ENCODE results near the gene INPP5D. TPM values are rescaled to one million over a fixed set of nuclear protein-coding genes. Genes with fewer than 3 reads are reported as not detected.
"Not testable (repeated sequence)": the region's sequence is repeated elsewhere in the genome, so short reads cannot be mapped to it uniquely, and the experiment has no call there.

The INPP5D gene
- total and polyA plus RNA-seq, 4 donors, result 11.4 to 22.6 (median 17.4) TPM

GRCh38 chr2:233189025-233189424 lies 128.9 kb downstream of the INPP5D start:
- Histone ChIP-seq H3K27me3 (ENCODE audit: control insufficient read depth, insufficient read depth, low read length) (no peaks in the 10 kb centered on the region), H3K4me3 (ENCODE audit: low read depth, low read length) (no peak overlapping the region), H3K4me1 (ENCODE audit: control insufficient read depth, insufficient read depth, low read length) (no peaks in the 10 kb centered on the region), H3K27ac (ENCODE audit: low read depth, low read length) (no peak overlapping the region), H3K9me3 (ENCODE audit: control insufficient read depth, insufficient read depth, low read length) (no peaks in the 10 kb centered on the region), H3K36me3 (ENCODE audit: control insufficient read depth, insufficient read depth, low read length) (peaks cover 3% of the 10 kb centered on the region)
- 74% methylated on average over 8 of the region's 8 CpGs for WGBS (ENCODE audit: insufficient coverage)
- no peak for DNase-seq (ENCODE audit: low read depth in 4 of 6, low spot score in 6 of 6)

GRCh38 chr2:233191016-233191415 lies 130.9 kb downstream of the INPP5D start:
- WGBS (ENCODE audit: insufficient coverage), result 100% methylated on average over 1 of the region's 2 CpGs
- not testable (repeated sequence) for H3K4me1 ChIP-seq (ENCODE audit: control insufficient read depth, insufficient read depth, low read length); H3K4me3 ChIP-seq (ENCODE audit: low read depth, low read length); H3K9me3 ChIP-seq (ENCODE audit: control insufficient read depth, insufficient read depth, low read length); H3K27ac ChIP-seq (ENCODE audit: low read depth, low read length); H3K36me3 ChIP-seq (ENCODE audit: control insufficient read depth, insufficient read depth, low read length); DNase-seq (ENCODE audit: low read depth in 4 of 6, low spot score in 6 of 6); H3K27me3 ChIP-seq (ENCODE audit: control insufficient read depth, insufficient read depth, low read length)

- H3K9me3 ChIP-seq (ENCODE audit: control insufficient read depth, insufficient read depth, low read length), result no peaks in the 10 kb centered on the region
- no peak overlapping the region for H3K4me3 ChIP-seq (ENCODE audit: low read depth, low read length)
- 76% methylated on average over 11 of the region's 11 CpGs for WGBS (ENCODE audit: insufficient coverage)
- H3K27ac ChIP-seq (ENCODE audit: low read depth, low read length), result no peak overlapping the region
- DNase-seq (ENCODE audit: low read depth in 4 of 6, low spot score in 6 of 6), result no peak
- H3K4me1 ChIP-seq (ENCODE audit: control insufficient read depth, insufficient read depth, low read length), result no peaks in the 10 kb centered on the region
- peaks cover 3% of the 10 kb centered on the region for H3K36me3 ChIP-seq (ENCODE audit: control insufficient read depth, insufficient read depth, low read length)
- no peaks in the 10 kb centered on the region for H3K27me3 ChIP-seq (ENCODE audit: control insufficient read depth, insufficient read depth, low read length)
Observed at GRCh38 chr2:233193738-233194137, 133.6 kb downstream of the INPP5D start.

GRCh38 chr2:233195027-233195426 lies 134.9 kb downstream of the INPP5D start:
- Histone ChIP-seq H3K27ac (ENCODE audit: low read depth, low read length) (no peak overlapping the region), H3K9me3 (ENCODE audit: control insufficient read depth, insufficient read depth, low read length) (no peaks in the 10 kb centered on the region), H3K27me3 (ENCODE audit: control insufficient read depth, insufficient read depth, low read length) (no peaks in the 10 kb centered on the region), H3K36me3 (ENCODE audit: control insufficient read depth, insufficient read depth, low read length) (no peaks in the 10 kb centered on the region), H3K4me3 (ENCODE audit: low read depth, low read length) (no peak overlapping the region), H3K4me1 (ENCODE audit: control insufficient read depth, insufficient read depth, low read length) (no peaks in the 10 kb centered on the region)
- WGBS (ENCODE audit: insufficient coverage), result 85% methylated on average over 4 of the region's 5 CpGs
- DNase-seq (ENCODE audit: low read depth in 4 of 6, low spot score in 6 of 6), result no peak

- H3K27me3 ChIP-seq (ENCODE audit: control insufficient read depth, insufficient read depth, low read length), result no peaks in the 10 kb centered on the region
- no peak for DNase-seq (ENCODE audit: low read depth in 4 of 6, low spot score in 6 of 6)
- H3K4me1 ChIP-seq (ENCODE audit: control insufficient read depth, insufficient read depth, low read length), result peaks cover 5% of the 10 kb centered on the region
- H3K27ac ChIP-seq (ENCODE audit: low read depth, low read length), result no peak overlapping the region
- WGBS (ENCODE audit: insufficient coverage), result 81% methylated on average over 6 of the region's 6 CpGs
- H3K4me3 ChIP-seq (ENCODE audit: low read depth, low read length), result no peak overlapping the region
- H3K36me3 ChIP-seq (ENCODE audit: control insufficient read depth, insufficient read depth, low read length), result no peaks in the 10 kb centered on the region
- H3K9me3 ChIP-seq (ENCODE audit: control insufficient read depth, insufficient read depth, low read length), result no peaks in the 10 kb centered on the region
Observed at GRCh38 chr2:233197022-233197421, 136.9 kb downstream of the INPP5D start.

- Histone ChIP-seq H3K27me3 (ENCODE audit: control insufficient read depth, insufficient read depth, low read length) (no peaks in the 10 kb centered on the region), H3K36me3 (ENCODE audit: control insufficient read depth, insufficient read depth, low read length) (no peaks in the 10 kb centered on the region), H3K4me1 (ENCODE audit: control insufficient read depth, insufficient read depth, low read length) (peaks cover 5% of the 10 kb centered on the region), H3K9me3 (ENCODE audit: control insufficient read depth, insufficient read depth, low read length) (no peaks in the 10 kb centered on the region), H3K4me3 (ENCODE audit: low read depth, low read length) (no peak overlapping the region), H3K27ac (ENCODE audit: low read depth, low read length) (no peak overlapping the region)
- DNase-seq (ENCODE audit: low read depth in 4 of 6, low spot score in 6 of 6), result no peak
- 80% methylated on average over 8 of the region's 12 CpGs for WGBS (ENCODE audit: insufficient coverage)
Observed at GRCh38 chr2:233198026-233198425, 137.9 kb downstream of the INPP5D start.

- peaks cover 5% of the 10 kb centered on the region for H3K4me1 ChIP-seq (ENCODE audit: control insufficient read depth, insufficient read depth, low read length)
- WGBS (ENCODE audit: insufficient coverage), result 90% methylated on average over 8 of the region's 10 CpGs
- H3K9me3 ChIP-seq (ENCODE audit: control insufficient read depth, insufficient read depth, low read length), result peaks cover 3% of the 10 kb centered on the region
- H3K4me3 ChIP-seq (ENCODE audit: low read depth, low read length), result no peak overlapping the region
- no peaks in the 10 kb centered on the region for H3K27me3 ChIP-seq (ENCODE audit: control insufficient read depth, insufficient read depth, low read length)
- H3K36me3 ChIP-seq (ENCODE audit: control insufficient read depth, insufficient read depth, low read length), result peaks cover 4% of the 10 kb centered on the region
- no peak overlapping the region for H3K27ac ChIP-seq (ENCODE audit: low read depth, low read length)
- DNase-seq (ENCODE audit: low read depth in 4 of 6, low spot score in 6 of 6), result no peak
Observed at GRCh38 chr2:233199870-233200269, 139.7 kb downstream of the INPP5D start.

GRCh38 chr2:233200790-233201189 lies 140.6 kb downstream of the INPP5D start:
- not testable (repeated sequence) for H3K9me3 ChIP-seq (ENCODE audit: control insufficient read depth, insufficient read depth, low read length); H3K27me3 ChIP-seq (ENCODE audit: control insufficient read depth, insufficient read depth, low read length); H3K4me1 ChIP-seq (ENCODE audit: control insufficient read depth, insufficient read depth, low read length); H3K36me3 ChIP-seq (ENCODE audit: control insufficient read depth, insufficient read depth, low read length); DNase-seq (ENCODE audit: low read depth in 4 of 6, low spot score in 6 of 6); H3K4me3 ChIP-seq (ENCODE audit: low read depth, low read length); H3K27ac ChIP-seq (ENCODE audit: low read depth, low read length)
- 100% methylated on average over 5 of the region's 5 CpGs for WGBS (ENCODE audit: insufficient coverage)

GRCh38 chr2:233201258-233202013 lies 141.3 kb downstream of the INPP5D start:
- no peak overlapping the region for H3K27ac ChIP-seq (ENCODE audit: low read depth, low read length)
- peaks cover 4% of the 10 kb centered on the region for H3K36me3 ChIP-seq (ENCODE audit: control insufficient read depth, insufficient read depth, low read length)
- no peak overlapping the region for H3K4me3 ChIP-seq (ENCODE audit: low read depth, low read length)
- H3K9me3 ChIP-seq (ENCODE audit: control insufficient read depth, insufficient read depth, low read length), result peaks cover 3% of the 10 kb centered on the region
- peaks cover 5% of the 10 kb centered on the region for H3K4me1 ChIP-seq (ENCODE audit: control insufficient read depth, insufficient read depth, low read length)
- WGBS (ENCODE audit: insufficient coverage), result 57% methylated on average over 11 of the region's 15 CpGs
- DNase-seq (ENCODE audit: low read depth in 4 of 6, low spot score in 6 of 6), result peak in 1 of 6 donors; percentile 71
- no peaks in the 10 kb centered on the region for H3K27me3 ChIP-seq (ENCODE audit: control insufficient read depth, insufficient read depth, low read length)

- H3K4me3 ChIP-seq (ENCODE audit: low read depth, low read length), result no peak overlapping the region
- 68% methylated on average over 5 of the region's 5 CpGs for WGBS (ENCODE audit: insufficient coverage)
- peaks cover 5% of the 10 kb centered on the region for H3K4me1 ChIP-seq (ENCODE audit: control insufficient read depth, insufficient read depth, low read length)
- H3K36me3 ChIP-seq (ENCODE audit: control insufficient read depth, insufficient read depth, low read length), result peaks cover 4% of the 10 kb centered on the region
- H3K9me3 ChIP-seq (ENCODE audit: control insufficient read depth, insufficient read depth, low read length), result peaks cover 3% of the 10 kb centered on the region
- peak in 1 of 6 donors; percentile 20 for DNase-seq (ENCODE audit: low read depth in 4 of 6, low spot score in 6 of 6)
- H3K27me3 ChIP-seq (ENCODE audit: control insufficient read depth, insufficient read depth, low read length), result no peaks in the 10 kb centered on the region
- H3K27ac ChIP-seq (ENCODE audit: low read depth, low read length), result no peak overlapping the region
Observed at GRCh38 chr2:233202531-233202944, 142.4 kb downstream of the INPP5D start.
